ENCODE measurements around the gene BRF1.

DNA sequence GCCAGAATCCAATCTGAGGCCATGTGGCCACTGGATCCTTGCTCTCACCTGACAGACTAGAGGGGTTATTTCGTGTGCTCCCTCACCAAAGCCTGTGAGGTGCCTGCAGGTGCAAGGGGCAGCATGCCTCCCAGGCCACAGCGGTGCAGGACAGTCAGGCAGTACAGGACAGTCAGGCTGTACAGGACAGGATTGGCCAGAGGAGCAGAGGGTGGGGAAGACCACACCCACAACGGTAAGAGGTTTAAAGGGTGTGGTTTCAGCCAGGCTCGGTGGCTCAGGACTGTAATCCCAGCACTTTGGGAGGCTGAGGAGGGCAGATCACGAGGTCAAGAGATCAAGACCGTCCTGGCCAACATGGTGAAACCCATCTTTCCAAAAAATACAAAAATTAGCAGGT, 3.1 kb upstream of the BRF1 start:
- TF ChIP-seq ZNF274 (IDR thresholded peaks at IDR 0.05; ENCODE audit: low read depth, low read length) (no peak), POLR2AphosphoS5 (IDR thresholded peaks at IDR 0.05; ENCODE audit: low read depth, low read length) (no peak), EZH2 (IDR thresholded peaks at IDR 0.05) (no peak), TCF7L2 (IDR thresholded peaks at IDR 0.05; ENCODE audit: borderline replicate concordance, extremely low read depth, insufficient read depth, insufficient read length) (no peak), POLR2A (IDR thresholded peaks at IDR 0.05; ENCODE audit: borderline replicate concordance, extremely low read depth, insufficient read depth, insufficient read length) (no peak)
- TF ChIP-seq, protein P1, sequence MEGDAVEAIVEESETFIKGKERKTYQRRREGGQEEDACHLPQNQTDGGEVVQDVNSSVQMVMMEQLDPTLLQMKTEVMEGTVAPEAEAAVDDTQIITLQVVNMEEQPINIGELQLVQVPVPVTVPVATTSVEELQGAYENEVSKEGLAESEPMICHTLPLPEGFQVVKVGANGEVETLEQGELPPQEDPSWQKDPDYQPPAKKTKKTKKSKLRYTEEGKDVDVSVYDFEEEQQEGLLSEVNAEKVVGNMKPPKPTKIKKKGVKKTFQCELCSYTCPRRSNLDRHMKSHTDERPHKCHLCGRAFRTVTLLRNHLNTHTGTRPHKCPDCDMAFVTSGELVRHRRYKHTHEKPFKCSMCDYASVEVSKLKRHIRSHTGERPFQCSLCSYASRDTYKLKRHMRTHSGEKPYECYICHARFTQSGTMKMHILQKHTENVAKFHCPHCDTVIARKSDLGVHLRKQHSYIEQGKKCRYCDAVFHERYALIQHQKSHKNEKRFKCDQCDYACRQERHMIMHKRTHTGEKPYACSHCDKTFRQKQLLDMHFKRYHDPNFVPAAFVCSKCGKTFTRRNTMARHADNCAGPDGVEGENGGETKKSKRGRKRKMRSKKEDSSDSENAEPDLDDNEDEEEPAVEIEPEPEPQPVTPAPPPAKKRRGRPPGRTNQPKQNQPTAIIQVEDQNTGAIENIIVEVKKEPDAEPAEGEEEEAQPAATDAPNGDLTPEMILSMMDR (IDR thresholded peaks at IDR 0.05 in 2 of 3, conservative IDR thresholded peaks at IDR 0.05 in 1 of 3; ENCODE audit: borderline replicate concordance in 1 of 3, insufficient read depth in 1 of 3, low read depth in 2 of 3, low read length in 2 of 3): no peak
- TF ChIP-seq, protein P2, sequence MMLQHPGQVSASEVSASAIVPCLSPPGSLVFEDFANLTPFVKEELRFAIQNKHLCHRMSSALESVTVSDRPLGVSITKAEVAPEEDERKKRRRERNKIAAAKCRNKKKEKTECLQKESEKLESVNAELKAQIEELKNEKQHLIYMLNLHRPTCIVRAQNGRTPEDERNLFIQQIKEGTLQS (IDR thresholded peaks at IDR 0.05): no peak
- TF ChIP-seq, protein P3, sequence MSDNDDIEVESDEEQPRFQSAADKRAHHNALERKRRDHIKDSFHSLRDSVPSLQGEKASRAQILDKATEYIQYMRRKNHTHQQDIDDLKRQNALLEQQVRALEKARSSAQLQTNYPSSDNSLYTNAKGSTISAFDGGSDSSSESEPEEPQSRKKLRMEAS (IDR thresholded peaks at IDR 0.05): no peak
- TF ChIP-seq, protein P4, sequence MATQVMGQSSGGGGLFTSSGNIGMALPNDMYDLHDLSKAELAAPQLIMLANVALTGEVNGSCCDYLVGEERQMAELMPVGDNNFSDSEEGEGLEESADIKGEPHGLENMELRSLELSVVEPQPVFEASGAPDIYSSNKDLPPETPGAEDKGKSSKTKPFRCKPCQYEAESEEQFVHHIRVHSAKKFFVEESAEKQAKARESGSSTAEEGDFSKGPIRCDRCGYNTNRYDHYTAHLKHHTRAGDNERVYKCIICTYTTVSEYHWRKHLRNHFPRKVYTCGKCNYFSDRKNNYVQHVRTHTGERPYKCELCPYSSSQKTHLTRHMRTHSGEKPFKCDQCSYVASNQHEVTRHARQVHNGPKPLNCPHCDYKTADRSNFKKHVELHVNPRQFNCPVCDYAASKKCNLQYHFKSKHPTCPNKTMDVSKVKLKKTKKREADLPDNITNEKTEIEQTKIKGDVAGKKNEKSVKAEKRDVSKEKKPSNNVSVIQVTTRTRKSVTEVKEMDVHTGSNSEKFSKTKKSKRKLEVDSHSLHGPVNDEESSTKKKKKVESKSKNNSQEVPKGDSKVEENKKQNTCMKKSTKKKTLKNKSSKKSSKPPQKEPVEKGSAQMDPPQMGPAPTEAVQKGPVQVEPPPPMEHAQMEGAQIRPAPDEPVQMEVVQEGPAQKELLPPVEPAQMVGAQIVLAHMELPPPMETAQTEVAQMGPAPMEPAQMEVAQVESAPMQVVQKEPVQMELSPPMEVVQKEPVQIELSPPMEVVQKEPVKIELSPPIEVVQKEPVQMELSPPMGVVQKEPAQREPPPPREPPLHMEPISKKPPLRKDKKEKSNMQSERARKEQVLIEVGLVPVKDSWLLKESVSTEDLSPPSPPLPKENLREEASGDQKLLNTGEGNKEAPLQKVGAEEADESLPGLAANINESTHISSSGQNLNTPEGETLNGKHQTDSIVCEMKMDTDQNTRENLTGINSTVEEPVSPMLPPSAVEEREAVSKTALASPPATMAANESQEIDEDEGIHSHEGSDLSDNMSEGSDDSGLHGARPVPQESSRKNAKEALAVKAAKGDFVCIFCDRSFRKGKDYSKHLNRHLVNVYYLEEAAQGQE (IDR thresholded peaks at IDR 0.05; ENCODE audit: low read depth): no peak

Measured in HCT116 (cell line).